Activated CD8-positive, alpha-beta memory T cell treated with anti-CD3 and anti-CD28 coated beads for 1 hour (primary cell): ENCODE data around the gene AFAP1.

Experiments used
- DNase-seq, 2 donors: peaks; one replicate each; pipeline ENCODE4 v3.0.0-alpha.2; 2020; ENCODE audit warnings: low read depth in 1 of 2; ENCODE audit errors: extremely low read depth in 1 of 2

Gene AFAP1

GRCh38 chr4:7759635-7760034 lies 180.0 kb downstream of the AFAP1 start:
- DNase-seq: no peak

GRCh38 chr4:7759216-7759615 lies 180.4 kb downstream of the AFAP1 start:
- peak; percentile 12 to 41 for DNase-seq

GRCh38 chr4:7758476-7758875 lies 181.2 kb downstream of the AFAP1 start:
- DNase-seq: no peak

DNA sequence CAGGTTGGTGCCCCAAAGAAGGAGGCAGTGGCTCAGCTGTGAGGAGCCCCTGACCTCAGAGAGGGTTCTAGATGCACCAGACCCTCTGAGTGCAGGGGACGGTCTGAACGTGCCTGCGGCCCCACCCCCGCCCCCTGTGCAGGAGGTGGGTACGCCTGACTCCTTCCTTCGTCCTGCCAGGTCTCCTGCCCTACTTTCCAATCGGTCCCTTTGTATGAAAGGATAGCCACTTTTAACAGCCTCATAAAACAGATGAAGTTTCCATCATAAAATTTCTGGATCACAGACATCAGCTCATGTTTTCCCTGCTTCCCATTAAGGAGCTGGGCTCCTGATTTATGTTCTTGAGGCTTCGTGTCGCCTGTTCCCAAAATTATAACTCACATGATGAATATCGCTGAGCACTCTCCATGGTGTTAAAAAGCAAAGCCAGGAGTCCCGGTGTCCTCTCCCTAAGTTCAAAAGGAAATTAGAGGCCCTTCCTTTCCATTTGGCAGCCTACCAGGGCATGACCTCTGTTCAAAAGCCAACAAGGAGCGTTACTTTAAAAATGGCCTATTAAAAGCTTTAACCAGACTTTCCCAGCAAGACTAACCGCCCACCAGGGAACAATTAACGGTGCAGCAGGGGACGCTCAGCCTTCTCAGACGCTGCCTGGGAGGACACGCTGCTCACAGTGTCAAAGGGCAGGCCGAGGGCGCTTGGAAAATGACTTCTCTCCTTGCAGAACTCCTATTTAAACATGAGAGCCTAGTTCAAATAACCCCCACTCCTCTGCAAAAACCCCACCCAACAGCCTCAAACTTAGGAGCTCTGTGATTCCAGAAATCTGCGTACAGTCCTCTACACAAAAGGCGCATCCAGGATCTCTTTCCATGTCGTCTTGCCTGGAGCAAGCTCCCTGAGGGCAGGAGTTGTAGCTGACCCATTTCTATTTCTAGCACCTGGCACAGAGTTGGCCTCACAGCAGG lies 181.9 kb downstream of the AFAP1 start:
- DNase-seq: no peak

DNA sequence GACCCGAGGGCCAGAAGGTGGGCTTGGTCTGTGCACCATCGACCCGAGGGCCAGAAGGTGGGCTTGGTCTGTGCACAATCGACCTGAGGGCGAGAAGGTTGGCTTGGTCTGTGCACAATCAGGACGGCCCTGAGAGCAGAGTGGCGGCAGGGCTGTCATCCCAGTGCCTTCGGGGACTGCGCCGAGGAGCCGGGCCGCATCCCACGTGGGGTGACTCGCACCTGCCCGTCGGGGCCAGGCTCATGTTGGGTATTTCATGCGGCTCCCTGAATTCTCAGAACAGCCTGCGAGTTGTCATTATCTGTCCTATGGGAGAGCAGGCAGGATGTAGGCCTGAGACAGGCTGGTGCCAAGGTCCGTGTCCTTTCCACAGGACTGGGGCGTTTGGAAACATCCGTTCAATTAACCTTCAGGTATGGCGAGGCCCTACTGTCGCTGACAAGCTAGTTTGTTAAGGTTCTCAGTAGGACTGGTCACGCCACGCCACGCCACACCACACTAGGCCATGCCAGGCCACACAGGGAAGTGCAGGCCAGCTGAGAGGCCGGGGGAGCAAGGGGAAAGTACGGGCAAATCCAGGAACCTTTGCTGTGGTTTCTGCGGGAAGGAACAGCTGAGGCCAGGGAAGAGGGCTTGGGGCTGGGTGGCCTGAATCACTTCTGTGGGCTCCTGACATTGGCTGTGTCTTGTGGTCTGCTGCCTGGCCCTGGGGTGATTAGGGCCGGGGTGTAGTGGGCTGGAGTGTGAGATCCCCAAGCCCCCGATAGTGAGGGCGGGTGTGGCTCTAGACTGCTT lies 182.9 kb downstream of the AFAP1 start:
- no peak for DNase-seq

DNA sequence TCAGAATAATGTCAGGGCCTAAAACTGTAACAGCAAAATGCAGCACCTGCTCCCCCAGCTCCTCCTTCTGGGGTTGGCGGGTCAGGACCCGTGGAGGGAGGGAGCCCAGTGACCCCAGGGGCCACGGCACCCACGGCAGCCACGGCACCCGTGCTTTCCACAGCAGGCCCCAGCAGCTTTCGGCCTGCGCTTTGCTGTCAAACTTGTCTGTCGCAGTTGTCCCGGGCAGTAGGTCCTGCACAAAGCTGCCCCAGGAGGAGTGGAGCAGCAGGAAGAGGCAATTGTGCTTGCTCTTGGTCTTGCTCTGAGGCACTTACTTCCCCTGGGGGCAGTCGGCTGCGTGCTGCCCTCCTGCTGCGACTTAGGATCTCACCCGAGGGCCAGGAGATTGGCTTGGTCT lies 183.6 kb downstream of the AFAP1 start:
- DNase-seq: no peak

- DNase-seq: no peak
These were observed 184.1 kb downstream of the AFAP1 start for GRCh38 chr4:7755561-7755960.

DNA sequence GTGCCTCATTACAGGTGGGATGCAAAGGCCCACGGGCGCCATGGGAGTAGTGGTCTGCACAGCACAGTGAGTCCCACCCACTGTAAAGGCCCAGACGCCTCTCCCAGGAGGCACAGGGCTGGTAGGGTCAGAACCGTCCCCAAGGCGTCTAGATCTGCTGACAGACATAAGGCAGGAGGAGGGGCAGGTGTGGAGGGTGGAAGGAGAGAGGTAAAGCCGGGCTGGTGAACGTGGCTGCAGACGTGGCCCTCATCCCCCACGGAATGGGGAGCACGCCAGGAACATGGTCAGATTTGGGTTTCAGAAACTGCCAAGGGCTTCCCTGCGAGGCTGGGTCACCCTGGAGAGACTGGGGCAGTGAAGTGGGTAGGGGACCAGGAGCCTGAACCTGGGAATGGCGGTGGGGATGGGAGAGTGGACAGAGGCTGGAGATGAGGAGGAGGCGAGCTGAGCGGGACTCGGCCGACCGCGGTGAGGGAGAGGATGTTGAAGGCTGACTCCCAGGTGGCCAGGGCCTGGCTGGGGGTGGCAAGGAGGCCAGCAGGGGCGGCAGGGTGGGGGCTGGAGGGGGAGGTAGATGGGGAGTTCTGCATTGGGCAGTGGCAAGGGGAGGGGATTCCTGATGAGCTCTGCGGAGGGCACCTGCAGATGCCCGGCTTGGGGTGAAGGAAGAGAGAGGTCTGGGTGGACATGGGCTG lies 184.9 kb downstream of the AFAP1 start:
- DNase-seq: no peak

DNA sequence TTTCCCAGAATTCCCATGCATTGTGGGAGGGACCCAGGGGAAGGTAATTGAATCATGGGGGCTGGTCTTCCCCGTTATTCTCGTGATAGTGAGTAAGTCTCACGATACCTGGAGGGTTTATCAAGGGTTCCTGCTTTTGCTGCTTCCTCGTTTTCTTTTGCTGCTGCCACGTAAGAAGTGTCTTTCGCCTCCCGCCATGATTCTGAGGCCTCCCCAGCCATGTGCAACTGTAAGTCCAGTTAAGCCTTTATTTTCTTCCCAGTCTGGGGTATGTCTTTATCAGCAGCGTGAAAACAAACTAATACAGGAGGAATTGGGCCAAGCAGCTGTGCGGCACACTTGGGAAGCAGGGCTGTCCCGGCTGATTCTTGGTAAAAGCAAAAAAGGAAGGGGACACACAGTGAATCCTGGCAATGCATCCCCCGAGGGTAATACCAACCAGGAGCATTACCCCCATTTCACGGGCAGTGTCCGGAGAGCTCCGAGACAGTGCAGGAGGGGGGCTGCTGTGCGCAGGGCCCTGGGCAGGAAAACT lies 185.7 kb downstream of the AFAP1 start:
- DNase-seq: no peak

GRCh38 chr4:7753271-7753670 lies 186.4 kb downstream of the AFAP1 start:
- no peak for DNase-seq

- DNase-seq: no peak
These were observed 187.0 kb downstream of the AFAP1 start for GRCh38 chr4:7752649-7753048.

DNA sequence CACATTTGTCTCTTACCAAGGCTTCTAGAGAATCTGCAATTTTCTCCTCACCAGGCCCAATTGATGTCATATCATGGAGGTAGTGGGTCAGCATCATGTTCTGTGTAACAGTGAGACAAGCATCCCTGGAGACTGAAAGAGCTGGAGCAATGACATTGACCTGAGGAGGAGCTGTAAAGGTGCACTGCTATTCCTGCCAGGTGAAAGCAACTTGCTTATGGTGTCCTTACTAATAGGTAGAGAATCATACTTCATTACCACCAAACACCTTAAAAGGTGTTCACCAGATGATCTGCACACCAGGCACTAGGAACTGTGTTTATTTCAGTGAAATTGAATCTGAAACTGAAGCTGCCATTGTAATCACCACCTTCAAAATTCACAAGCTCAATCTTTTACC lies 188.7 kb downstream of the AFAP1 start:
- DNase-seq: no peak

- DNase-seq: no peak
These were observed 189.1 kb downstream of the AFAP1 start for GRCh38 chr4:7750523-7750922.

DNA sequence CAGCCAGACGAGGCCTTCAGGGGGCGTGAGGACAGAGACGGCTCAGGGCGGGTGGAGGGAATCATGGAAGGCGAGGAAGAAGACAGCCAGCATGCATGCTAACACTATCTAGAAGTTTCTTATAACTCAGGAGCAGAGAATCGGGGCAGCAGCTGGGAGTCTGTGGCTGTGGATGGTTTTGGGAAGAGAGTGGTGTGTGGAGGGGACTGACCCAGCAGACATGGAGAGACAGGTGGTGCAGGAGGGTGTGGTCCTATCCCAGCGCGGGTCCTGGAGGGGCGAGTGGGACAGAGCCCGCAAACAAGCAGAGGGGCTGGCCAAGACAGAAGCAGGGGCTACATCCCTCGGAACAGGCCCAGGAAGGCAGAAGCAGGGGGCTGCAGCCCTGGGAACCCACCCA lies 192.1 kb downstream of the AFAP1 start:
- no peak for DNase-seq

- DNase-seq: no peak
These were observed 192.6 kb downstream of the AFAP1 start for GRCh38 chr4:7747062-7747385.

GRCh38 chr4:7746351-7747061 lies 193.2 kb downstream of the AFAP1 start:
- no peak for DNase-seq

DNA sequence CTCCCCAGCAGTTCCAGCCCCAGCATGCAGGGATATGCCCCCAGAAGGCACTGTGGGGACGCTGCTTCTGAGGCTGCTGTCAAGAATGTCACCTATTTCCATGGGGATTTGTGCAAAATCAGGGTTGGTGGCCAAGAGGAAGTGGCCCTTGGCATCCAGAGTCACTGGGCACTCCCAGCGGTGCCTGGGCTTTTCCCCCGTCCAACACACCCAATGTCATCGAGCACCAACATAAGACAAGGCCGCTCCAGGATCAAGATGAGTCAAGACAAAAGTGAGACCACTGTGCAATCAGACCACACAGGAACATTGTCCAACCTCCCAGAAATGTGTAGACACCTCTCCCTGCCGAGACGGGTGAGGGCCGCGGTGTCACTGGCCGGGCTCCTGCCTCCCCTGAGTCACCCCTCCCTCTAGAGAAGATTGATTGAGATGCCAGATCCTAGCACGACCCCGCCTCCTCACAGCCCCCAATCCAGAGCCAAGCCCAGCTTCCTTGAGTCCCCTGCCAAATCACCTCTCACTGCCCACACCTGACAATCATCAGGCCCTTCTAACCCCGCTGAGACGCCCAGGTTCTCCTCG lies 194.3 kb downstream of the AFAP1 start:
- no peak for DNase-seq

DNA sequence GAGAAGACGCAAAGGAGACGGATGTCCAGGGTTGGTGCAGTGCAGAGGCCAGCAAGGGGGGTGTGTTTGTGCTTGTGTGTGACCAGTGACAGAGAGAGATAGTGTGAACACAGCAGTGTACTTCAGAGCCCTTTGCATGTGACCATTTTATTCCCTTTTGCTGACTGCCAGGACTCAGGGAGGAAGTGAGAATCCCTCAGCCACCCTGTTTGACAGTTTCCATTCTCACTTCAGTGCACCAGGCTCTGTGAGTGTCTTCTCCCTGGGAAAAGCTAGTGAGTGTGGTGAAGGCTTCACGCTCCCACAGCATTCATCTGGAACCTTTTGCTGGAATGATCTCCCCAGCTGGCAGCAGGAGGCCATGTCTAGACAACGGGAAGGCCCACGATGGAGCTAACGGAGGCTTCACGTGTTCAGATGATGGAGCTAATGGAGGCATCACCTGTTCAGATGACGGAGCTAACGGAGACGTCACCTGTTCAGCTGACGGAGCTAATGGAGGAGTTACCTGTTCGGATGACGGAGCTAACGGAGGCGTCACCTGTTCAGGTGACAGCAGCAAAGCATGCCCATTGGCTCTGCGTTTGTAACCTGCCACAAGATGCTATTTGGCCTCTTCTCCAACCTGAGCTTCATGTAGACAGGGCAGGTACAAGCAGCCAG lies 195.4 kb downstream of the AFAP1 start:
- DNase-seq: no peak

DNA sequence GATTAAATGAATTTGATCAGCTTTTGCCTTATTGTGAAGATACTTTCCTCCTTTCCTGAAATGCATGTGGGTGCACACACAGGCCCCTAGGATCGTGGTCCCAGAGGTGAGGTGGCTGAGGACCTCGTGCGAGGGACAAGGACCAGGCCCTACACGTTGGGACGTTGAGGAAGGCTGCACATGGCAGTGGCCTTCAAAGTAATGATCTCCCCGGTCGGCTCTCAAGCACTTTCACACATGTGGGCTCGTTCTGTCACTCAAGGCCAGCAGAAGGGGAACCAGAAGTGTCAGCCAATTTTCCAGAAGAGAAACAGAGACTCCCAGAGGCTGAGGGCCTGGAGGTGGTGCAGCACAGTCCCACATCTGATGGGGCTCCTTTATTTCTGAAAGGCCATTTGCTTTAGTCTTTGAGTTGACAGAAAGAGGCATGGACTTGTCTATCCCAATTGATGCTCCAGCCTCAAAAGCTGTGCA lies 196.8 kb downstream of the AFAP1 start:
- DNase-seq: no peak
